Cardiac ventricle fibroblast (primary cell): ENCODE data around the gene BRD8. TPM values are rescaled to one million over a fixed set of nuclear protein-coding genes. Genes with fewer than 3 reads are reported as not detected.

Experiments used
- total RNA-seq: library from RNA; depleted of rRNA; stranded (reverse); fragments of >200 nt; gene quantifications from 2 replicates; pipeline ENCODE4 v1.2.3, GENCODE V29; 2015

BRD8 gene
- total RNA-seq = 21.9 and 27.3 TPM in 2 replicates

GRCh38 chr5:138178516-138179276, at the start of gene BRD8, which contains the start of gene KIF20A:
TSS of gene BRD8 (minus strand) at chr5:138178630. CDS start at chr5:138178614, 16 bp downstream.
TSS of gene KIF20A (plus strand) at chr5:138179112. CDS start at chr5:138179681, 569 bp downstream.

GRCh38 chr5:138213161-138214029, 35.0 kb upstream of the BRD8 start, which contains the start of gene CDC23:
TSS of gene CDC23 (minus strand) at chr5:138213323. CDS start at chr5:138213312, 11 bp downstream.

GRCh38 chr5:138138949-138139780, 39.3 kb downstream of the BRD8 start, which contains the start of gene NME5:
TSS of gene NME5 (minus strand) at chr5:138139428. CDS start at chr5:138138780, 648 bp downstream.

Other genes with a start within 250 kb of the BRD8 start
- gene FAM13B, start 145.6 kb downstream of the BRD8 start, total RNA-seq = 15.5 and 17.2 TPM in 2 replicates
- gene WNT8A, start 94.6 kb downstream of the BRD8 start, total RNA-seq = not detected in 2 replicates
- 1.7 and 2.6 TPM in 2 replicates for gene NME5, start 39.2 kb downstream of the BRD8 start, total RNA-seq
- gene KIF20A, start 482 bp upstream of the BRD8 start, total RNA-seq = 4.8 and 4.9 TPM in 2 replicates
- 13.9 and 14.7 TPM in 2 replicates for gene CDC23, start 34.7 kb upstream of the BRD8 start, total RNA-seq
- not detected in 2 replicates for gene GFRA3, start 96.0 kb upstream of the BRD8 start, total RNA-seq
- 0.83 and 0.94 TPM in 2 replicates for gene CDC25C, start 153.2 kb upstream of the BRD8 start, total RNA-seq
- 22.0 and 27.2 TPM in 2 replicates for gene FAM53C, start 159.6 kb upstream of the BRD8 start, total RNA-seq
- gene KDM3B, start 174.1 kb upstream of the BRD8 start, total RNA-seq = 27.9 and 28.0 TPM in 2 replicates